ENCODE results near the gene UTS2R.

Gene UTS2R

DNA sequence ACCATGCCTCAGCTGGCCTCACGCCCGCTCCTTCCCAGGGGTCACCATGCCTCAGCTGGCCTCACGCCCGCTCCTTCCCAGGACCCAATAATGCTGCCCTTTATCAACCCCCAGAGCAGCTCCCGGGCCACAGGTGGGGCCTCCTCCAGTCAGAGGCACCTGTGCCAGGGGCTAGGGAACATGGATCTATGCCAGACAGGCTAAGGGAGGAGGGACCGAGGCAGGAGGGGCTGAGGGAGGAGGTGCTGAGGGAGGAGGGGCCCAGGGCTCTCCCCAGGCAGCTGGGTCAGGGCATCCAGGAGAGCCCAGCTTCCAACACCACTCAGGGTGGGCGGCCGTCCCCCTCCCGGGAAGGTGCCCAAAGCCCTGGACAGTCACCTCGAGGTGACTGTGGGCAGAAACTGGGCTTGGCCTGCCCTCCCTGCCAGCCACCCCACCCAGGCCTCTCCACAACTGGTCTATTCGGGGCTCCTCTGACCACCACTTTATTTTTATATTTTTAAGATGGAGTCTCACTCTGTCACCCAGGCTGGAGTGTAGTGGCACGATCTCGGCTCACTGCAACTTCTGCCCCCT is 19.4 kb downstream of the UTS2R start:
- no peak for DNase-seq

DNA sequence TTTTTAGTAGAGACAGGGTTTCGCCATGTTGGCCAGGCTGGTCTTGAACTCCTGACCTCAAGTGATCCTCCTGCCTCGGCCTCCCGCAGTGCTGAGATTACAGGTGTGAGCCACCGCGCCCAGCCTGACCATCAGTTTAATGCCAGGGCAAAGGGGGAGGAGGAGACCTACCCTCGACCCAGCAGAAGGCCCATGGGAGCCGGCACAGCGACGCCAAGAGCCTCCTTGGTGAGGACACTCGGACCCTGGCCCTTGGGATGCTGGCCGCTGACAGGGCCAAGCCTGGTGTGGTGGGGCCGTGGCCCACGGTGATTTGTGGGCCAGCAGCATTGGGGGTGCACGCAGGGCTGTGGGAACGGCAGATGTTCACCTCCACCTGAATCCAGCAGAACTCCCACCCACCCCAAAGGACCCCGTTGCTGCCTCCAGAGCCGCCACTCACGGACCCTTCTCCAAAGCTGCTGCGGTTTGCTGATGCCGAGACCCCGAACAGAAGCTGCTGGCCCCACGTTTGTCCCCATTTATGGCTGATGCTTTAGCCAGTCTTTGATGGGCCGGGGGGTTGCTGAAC is 20.0 kb downstream of the UTS2R start:
- no peak for DNase-seq

DNA sequence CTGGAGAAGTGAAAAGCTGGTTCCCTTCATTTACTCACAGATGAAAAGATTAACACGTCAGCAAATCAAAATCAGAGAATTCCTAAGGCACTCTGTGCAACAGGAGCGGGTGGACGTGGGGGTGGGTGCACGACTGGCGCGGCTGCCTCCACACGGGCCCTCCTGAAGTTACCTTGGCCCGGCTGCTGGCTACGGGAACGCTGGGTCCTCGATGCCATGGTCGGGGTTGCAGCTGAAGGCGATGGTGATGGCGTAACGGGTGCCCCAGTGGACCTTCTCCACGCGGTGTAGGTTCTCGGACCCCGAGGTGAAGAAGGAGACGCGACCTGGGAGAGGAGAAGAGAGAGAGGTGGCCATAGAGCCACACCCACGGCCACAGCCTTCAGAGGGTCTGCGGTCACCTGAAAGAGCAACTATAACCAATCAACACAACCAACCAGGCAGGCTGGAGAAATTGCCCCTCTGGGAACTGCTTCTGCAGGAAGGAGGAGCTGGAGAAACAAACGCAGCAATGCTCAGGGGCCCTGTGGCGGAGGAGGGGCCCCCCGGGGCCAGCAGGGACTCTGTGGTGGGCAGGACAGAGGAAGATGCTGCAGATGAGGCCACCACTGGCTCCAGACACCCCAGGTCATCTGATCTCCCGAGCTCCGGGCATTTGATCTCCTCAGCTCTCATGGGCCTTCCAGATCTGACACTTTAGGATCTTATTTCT is 20.8 kb downstream of the UTS2R start:
- no peak for DNase-seq

DNA sequence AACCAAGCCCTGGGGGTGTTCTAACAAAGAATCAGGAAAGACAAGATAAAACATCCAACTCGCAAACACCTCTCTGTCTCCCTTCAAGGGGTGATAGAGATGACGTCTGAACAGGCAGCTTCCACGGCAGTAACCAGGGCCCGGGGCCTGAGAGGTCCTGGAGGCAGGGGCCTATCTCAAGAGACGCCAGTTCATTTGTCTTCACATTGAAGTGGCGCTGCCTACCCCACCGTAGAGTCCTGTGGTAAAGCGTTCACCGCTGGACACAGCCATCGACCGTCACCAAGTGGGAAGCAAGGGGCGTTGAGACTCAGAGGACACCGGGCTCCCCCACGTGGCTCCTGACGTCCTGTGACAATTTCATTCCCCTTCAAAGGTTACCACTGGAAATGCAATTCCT is 21.4 kb downstream of the UTS2R start:
- DNase-seq, result no peak

DNA sequence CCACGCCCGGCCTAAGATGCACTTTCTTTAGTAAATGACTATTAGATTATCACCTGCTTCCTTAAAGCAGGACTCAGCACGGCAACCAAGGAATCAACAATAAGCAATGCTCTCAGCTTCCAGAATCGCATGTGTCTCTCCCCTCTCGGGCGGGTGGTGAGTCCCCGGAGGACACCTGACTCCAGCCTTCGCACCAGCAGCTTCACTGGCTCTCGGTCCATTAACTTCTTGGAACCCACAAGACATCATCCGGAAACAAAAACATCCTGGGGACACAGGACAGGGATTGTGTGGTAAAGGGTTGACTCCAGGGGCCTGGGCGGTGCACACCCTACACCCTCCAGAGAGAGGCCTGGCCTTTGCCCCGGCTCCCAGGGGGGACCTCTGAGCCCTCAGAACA is 22.7 kb downstream of the UTS2R start:
- no peak for DNase-seq

DNA sequence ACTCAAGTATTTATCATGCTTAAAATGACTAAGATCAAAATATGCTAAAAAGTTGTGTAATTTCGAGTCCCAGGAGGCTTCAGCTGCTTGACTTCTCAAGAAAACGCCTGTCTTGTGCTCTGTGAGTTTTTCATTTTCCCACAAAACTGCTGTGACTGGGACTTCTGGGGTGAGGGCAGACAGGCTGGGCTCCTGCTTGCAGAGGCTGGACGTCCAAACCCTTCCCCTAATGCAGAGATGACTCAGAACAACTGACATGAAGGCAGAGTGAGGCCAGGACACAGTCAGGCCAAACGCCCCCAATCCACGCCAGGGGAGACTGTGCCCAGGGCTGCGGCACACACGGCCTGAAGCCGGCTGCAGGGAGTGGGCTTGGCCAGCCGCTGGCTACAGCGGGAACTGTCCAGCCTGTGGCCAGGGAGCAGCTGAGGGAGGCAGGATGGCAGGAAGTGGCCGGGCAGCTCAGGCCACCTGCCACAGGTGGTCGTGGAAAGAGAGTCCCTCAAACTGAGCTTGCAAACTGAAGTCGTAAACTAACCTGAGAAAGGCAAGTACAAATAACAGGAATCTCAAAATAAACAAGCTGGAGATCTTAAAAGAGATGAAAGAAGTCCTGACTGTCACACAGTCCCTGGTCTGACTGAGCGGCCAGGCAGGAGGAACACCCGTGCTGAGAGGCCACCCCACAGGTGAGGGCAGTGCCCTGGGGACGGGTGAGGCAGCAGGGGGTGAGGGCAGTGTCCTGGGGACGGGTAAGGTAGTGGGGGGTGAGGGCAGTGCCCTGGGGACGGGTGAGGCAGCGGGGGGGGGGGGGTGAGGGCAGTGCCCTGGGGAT is 25.3 kb downstream of the UTS2R start:
- DNase-seq, result no peak

DNA sequence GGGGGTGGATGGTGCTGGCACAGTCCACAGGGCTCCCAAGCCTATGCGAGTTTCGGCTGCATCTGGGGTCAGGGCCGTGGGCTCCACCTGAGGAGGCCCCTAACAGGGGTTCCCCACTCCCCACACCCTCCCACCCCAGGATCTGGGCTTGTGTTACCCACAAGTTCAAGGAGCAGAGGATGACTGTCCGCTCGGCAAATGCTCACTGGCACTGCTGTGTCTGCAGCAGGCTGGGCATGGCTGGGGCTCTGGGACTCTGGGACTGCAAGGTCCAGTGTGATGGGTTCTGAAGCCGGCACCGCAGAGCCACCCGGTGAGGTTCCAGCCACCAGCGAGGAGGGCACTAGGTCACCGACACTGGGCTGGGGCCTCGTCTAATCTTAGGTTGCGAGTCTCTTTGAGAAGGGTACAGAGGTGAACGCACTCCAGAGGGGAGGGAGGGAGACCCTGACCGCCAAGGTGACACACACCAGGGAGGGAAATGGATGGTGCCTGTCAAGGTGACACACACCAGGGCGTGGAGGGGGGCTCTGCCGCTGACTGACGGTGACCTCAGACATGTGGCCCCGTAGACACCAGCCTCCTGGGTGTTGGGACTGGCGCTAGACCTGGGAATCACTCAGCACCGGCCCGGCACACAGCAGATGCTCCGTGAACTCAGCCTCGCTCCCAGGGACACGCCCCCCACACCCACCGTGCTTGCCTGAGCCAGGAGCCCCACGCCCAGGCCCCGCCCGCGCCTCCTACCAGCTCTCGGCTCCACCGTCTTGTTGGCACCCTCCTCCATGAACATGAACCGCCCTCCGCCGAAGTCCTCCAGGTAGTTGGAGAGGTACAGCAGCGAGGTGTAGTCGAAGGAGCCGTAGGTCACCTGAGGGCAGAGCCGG is 26.1 kb downstream of the UTS2R start:
- DNase-seq, result peak; percentile 32

DNA sequence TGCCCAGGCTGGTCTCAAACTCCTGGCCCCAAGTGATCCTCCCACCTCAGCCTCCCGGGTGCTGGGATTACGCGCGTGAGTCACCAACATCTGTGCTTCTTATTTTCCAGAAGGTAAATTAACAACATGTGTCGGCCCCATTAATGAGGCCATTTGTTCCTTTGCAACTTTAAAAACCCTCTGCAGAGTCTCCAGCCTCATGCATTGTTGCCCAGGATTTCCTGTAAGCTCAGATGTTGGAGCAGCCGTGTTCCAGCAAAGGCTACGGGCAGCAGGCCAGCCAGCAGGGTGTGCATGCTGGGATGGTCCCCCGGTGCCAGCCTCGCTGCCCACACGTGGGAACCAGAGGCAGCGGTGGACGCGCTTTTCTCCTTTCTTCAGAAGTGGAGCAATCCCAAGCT is 27.5 kb downstream of the UTS2R start:
- no peak for DNase-seq

DNA sequence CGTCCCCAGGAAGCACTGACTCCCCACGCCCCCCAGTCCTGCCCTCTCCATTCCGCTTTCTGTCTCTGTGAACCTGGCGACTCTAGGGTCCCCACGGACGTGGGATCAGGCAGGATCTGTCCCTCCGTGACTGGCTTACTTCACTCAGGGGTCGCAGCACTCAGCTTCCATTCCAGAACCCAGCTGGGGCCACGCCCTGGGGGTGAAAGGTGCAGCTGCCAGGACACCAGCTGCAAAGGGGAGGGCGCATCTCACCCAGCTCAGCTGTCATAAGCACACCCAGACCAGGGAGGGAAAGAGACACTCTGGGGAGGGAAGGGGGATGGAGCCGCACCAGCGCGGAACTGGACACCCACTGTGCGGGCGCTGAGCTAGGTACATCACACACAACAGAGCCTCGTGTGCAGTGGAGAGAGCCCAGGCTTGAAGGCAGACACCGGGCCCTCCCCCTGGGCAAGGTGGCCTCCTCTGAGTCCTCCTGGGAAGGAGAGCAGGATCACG is 28.1 kb downstream of the UTS2R start:
- DNase-seq, result peak; percentile 72

DNA sequence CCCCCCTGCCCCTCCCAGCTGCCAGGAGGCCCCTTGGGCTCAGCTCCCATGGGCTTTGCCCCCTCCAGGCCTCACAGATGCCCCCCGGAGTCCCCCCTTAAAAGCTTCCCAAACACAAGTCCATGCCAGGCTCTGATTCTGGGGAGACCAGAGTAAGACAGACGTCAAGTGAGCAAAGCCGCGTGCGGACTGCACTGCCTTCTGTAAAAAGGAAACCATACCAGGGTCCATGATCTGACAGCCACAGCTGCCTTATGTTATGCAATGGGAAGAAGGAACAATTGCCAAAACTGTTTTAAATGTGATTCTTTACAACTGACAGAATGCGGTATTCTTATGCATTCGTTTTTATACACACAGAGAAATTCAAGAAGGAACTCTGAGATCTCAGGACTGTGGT is 28.6 kb downstream of the UTS2R start:
- DNase-seq, result no peak

DNA sequence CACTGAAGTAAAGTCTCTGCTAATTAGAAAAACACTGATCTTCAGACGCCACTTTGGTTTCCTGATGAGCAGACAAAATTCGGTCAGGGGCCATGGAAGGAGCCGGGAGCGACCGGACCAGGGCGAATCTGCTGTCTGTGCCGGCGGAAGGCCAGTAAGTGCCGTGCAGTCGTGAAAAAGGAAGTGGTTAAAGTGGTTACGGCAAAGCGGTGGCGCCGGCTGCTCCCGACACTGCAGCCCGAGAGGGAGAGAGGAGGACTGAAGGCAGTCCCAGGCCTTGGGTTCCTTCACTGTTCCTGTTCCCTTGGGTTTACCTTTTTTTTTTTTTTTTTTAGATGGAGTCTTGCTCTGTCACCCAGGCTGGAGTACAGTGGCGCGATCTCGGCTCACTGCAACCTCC is 29.3 kb downstream of the UTS2R start:
- no peak for DNase-seq

DNA sequence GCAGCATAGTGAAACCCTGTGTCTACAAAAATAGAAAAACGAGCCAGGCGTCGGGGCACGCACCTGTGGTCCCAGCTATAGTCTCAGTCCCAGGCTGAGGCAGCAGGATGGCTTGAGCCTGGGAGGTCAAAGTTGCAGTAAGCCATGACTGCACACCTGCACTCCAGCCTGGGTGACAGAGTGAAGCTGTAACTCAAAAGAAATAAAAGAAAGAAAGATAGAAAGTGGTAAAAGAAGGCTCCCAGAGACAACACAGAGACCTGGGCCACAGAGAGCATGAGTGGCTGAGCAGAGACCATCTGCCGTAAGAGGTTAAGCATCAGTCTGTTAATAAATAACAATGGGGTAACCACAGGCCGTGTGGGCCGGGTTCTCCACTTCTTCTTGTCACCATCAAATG is 31.3 kb downstream of the UTS2R start:
- DNase-seq, result no peak

DNA sequence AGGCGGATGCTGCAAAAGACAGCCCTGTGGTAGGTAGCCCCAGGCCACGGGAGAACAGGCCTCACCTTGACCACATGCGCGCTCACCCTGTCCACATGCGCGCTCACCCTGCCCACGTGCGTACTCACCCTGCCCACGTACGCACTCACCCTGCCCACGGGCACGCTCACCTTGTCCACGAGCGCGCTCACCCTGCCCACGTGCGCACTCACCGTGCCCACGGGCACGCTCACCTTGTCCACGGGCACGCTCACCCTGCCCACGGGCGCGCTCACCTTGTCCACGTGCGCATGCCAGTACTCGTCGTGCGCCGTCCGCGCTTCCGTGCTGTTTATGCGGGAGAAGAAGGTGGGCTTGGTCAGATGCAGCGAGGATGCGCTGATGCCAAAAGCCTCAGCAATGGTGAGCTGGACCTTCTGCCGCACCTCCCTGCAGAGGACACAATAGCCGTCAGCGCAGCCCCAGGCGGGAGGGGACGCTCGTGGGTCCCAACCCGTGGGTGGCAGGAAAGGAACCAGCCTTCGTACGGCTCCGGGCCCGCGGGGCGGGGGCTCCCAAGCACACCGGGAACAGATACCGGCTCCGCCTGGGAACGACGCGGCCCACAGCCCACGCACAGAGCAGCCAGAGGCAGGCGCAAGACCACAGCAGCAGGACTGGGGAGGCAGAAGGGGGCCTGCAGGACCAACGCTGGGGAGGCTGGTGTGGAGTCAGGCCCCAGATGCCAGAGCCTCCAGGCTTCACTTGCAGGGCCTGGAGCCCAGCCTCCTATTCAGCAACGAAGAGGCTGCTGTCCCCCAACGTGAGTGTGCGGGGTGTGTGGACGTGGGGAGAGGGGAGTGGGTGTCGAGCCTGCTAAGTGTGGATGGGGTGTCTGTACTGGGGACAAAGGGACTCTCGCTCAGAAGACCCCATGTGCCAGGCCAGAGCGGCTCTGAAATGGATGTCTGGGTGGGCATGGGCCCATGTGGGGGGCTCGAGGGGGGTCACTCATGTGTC is 32.4 kb downstream of the UTS2R start:
- no peak for DNase-seq

DNA sequence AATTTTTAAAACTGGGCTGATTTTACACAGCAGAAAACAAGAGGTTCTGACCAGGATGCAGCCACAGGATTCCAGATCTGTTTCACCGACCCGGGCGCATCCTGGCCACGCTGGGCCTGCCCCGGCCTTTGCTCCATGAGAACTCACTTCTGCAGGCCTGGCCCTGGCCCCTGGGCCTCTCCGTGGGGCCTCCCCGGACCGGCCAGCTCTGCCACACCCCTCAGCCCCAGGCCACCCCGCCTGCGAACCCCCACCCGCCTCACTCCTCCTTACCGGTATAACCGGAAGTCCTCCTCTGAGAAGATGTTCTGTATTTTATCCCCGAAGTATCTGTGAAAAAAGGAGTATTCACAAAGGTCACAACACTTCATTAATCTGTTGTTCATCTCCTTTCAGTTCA is 33.5 kb downstream of the UTS2R start:
- DNase-seq, result no peak

DNA sequence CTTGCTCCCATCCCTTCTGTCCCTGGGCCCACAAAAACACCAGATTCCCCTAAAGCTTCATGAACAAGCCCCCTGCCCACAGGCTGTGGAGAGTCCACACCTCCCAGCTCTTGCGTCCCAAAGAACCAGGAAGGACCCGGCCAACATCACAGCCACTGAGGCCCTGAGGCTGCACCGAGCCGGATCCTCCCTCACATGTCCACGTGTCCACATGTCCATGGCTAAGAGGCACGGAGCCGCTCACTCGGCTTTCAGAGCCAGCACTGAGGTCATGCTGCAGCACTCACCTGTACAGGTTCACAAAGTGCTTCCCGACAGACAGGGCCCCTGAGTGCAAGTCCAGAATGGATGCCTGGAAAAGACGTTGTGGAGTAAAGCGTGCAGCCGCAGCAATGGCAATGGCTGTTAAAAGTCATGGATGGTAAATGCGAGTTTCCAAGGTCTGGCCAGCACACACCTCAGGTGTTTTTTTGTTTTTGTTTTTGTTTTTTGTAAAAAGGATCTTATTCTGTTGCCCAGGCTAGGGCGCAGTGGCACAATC is 34.6 kb downstream of the UTS2R start:
- no peak for DNase-seq

DNA sequence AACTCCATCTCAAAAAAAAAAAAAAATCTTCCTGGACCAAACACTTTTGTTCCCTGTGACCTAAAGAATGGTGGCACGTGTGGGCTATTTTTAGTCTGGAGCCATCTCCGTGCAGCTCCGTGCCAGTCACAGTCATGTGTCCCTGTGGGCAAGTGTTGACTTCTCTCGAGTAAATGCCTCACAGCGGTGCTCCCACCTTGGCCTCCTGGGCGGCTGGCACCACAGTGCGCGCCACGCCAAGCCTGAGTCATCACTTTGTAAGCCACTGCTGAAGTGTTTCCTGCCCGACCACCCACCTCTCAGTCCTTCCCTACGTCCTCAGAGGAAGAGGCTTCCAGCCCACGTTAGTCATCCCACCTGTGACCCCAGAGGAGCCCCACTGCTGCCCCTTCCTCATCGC is 35.7 kb downstream of the UTS2R start:
- no peak for DNase-seq

DNA sequence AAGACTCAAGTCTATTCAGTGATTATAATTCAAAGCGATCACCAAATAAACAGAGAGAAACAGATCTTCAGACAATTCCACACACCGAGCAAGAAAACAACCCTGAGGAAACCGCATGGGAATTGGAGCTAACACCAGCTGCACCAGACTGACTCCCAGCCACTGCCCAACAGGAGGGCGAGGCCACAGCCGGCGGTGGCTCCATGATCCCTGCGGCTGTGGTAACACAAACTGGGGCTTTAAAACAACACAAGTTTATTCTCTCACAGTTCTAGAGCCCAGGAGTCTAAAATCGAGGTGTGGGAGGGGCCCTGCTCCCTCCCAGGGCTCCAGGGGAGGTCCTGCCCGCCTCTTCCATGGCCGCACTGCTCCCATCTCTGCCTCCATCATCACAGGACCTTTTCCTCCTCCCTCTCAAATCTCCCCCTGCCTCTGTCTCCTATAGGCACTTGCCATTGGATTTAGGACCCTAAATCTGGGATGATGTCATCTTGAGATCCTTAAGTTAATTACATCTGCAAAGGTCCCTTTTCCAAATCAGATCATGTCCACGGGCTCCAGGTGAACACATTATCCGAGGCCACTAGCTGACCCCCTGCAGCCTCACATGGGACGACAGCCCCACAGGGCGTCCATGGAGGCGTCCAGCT is 36.8 kb downstream of the UTS2R start:
- DNase-seq, result no peak

DNA sequence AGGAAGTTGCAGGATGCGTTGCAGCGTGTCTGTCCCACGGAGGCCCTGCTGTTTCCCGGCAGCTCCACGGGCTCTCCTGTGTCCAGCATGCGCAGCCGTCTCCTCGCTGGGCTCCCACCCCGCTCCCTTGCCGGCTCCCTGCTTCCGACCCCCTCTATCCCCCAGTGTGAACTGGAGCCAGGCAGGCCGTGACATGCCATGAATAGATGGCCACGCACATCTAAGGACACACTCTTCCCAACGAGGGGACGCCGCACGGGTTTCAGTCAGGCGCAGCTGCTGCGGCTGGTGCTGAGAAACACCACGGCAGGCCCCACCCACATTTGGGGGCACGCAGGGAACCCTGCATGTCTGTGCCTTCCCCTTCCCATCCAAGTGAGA is 37.4 kb downstream of the UTS2R start:
- DNase-seq, result no peak

DNA sequence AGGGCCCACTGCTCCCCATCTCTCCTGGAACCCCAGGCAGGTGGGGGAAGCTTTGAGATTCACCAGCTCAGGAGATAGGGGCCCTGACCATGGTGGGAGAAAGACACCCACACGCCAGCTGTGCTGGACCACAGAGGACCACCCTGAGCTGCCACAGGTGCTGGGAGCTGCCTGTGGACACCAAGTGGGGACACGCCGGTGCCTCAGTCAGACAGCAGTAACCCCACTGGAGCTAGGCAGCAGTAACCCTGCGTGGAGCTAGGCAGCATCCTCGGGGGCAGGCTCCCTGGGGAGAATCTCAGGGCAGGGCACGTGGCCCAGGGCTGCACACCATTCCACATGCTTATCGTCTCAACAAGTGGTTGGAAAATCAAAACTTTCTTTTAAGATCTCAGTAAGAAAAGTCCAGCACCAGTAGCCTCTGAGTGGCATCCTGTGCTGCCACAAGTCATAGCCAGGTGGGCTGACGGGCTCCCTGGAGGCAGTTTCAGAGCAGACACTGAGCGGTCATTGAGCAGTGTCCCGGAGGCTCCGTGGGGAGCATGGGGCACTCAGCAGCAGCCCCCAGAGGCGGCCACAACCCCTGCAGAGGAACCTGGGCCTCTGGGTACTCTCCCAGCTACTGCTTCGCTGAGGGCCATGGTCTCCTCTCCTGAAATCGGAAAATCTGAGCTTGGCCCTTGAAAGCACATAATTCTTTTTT is 38.6 kb downstream of the UTS2R start:
- DNase-seq, result no peak
